Esophagus muscularis mucosa (tissue), 4 donors: ENCODE data around the gene SKA3. TPM values are rescaled to one million over a fixed set of nuclear protein-coding genes. Genes with fewer than 3 reads are reported as not detected.

Experiments used
- DNase-seq: peaks from one replicate; pipeline ENCODE4 v3.0.0-alpha.2; 2017; ENCODE audit errors: extremely low spot score
- H3K27ac ChIP-seq, 4 donors: fragments of 200-600 bp; sonication (generic); replicated peaks in 1 of 4; 1 replicate in 3 of 4; 2 replicates in 1 of 4; pipeline ENCODE4 v1.5.1; 2016 to 2019; ENCODE audit warnings: mild to moderate bottlenecking in 1 of 4
- H3K27me3 ChIP-seq, 4 donors: fragments of 200-600 bp; sonication (generic); one replicate each; pipeline versions ENCODE4 v1.5.1 to v1.6.0; 2016 to 2019
- H3K36me3 ChIP-seq, 4 donors: fragments of 200-600 bp; sonication (generic); one replicate each; pipeline ENCODE4 v1.5.1; 2016 to 2019
- H3K4me1 ChIP-seq, 4 donors: fragments of 200-600 bp; sonication (generic); one replicate each; pipeline ENCODE4 v1.5.1; 2016 to 2019
- H3K4me3 ChIP-seq, 4 donors: fragments of 200-600 bp; sonication (generic); 1 replicate in 2 of 4; 2 replicates in 2 of 4; pipeline ENCODE4 v1.5.1; 2016 to 2019; ENCODE audit warnings: mild to moderate bottlenecking in 4 of 4, moderate library complexity in 1 of 4
- H3K9me3 ChIP-seq, 4 donors: fragments of 200-600 bp; sonication (generic); 1 replicate in 3 of 4; 2 replicates in 1 of 4; pipeline ENCODE4 v1.5.1; 2016 to 2019
- CTCF ChIP-seq, 3 experiments: fragments of 200-600 bp in 2 of 3; fragments of 450-650 bp in 1 of 3; sonication (generic) in 2 of 3; IDR thresholded peaks; one replicate each; pipeline ENCODE4 v1.5.1; 2017 to 2019; ENCODE audit warnings: antibody characterized with exemption in 3 of 3, mild to moderate bottlenecking in 2 of 3, moderate library complexity in 1 of 3
- EP300 ChIP-seq: sonication (generic); formaldehyde crosslinking; IDR thresholded peaks from one replicate; pipeline ENCODE4 v1.6.1; 2017; ENCODE audit warnings: antibody characterized with exemption
- POLR2A ChIP-seq: fragments of 450-650 bp; IDR thresholded peaks from one replicate; pipeline ENCODE4 v1.6.1; 2017; ENCODE audit warnings: antibody characterized with exemption, moderate library complexity, mild to moderate bottlenecking, low read depth
- POLR2AphosphoS5 ChIP-seq, 2 donors: sonication (generic); formaldehyde crosslinking; IDR thresholded peaks; one replicate each; pipeline ENCODE4 v1.6.1; 2017; ENCODE audit warnings: antibody characterized with exemption in 2 of 2
- WGBS: methylation state at CpG from one replicate; pipeline ENCODE4 v1.1.5; 2018; 5-methylcytosine and 5-hydroxymethylcytosine counted together
- intact Hi-C: fragments of 100-400 bp; cut with DNase I; formaldehyde crosslinking; loops from one replicate; pipeline ENCODE4 v1.15.1; 2023
- total RNA-seq, 4 donors: library from RNA; depleted of rRNA; stranded (reverse); fragments of >200 nt; gene quantifications; one replicate each; pipeline versions ENCODE4 v1.1.0 to v1.2.1, GENCODE V29; 2016

Gene SKA3
- total RNA-seq, 4 donors from 2014 or later, result 0.23 to 0.83 (median 0.66) TPM; not detected in 1

GRCh38 chr13:21115231-21115630 is 61.1 kb downstream of the SKA3 start:
- TF ChIP-seq POLR2A, result no peak
- TF ChIP-seq POLR2AphosphoS5 (IDR thresholded peaks at IDR 0.05), result no peak
- TF ChIP-seq EP300, result no peak
- H3K4me3 ChIP-seq, result no peak overlapping the region

GRCh38 chr13:21111546-21111945 is 64.8 kb downstream of the SKA3 start:
- Histone ChIP-seq H3K4me3 (no peak overlapping the region), H3K27me3 (no peaks in the 10 kb centered on the region), H3K9me3 (no peaks in the 10 kb centered on the region), H3K27ac (no peak overlapping the region), H3K36me3 (no peaks in the 10 kb centered on the region), H3K4me1 (no peaks in the 10 kb centered on the region)
- WGBS, result 83% methylated on average over 8 of the region's 8 CpGs
- TF ChIP-seq CTCF (IDR thresholded peaks at IDR 0.05) (no peak), EP300 (no peak), POLR2A (no peak), POLR2AphosphoS5 (IDR thresholded peaks at IDR 0.05) (no peak)
- intact Hi-C loops, result loop anchor here (5.0 kb wide), 1 partner anchor 366 kb away; no protein-coding TSS in a partner anchor
- no peak for DNase-seq

More at GRCh38 chr13:21115231-21115630, 61.1 kb downstream of the SKA3 start:
- no peaks in the 10 kb centered on the region for H3K4me1 ChIP-seq
- no peaks in the 10 kb centered on the region for H3K9me3 ChIP-seq
- intact Hi-C loops, result no loop called here
- H3K27ac ChIP-seq, result no peak overlapping the region
- no peaks in the 10 kb centered on the region for H3K27me3 ChIP-seq
- WGBS, result 65% methylated on average over 3 of the region's 3 CpGs
- no peaks in the 10 kb centered on the region for H3K36me3 ChIP-seq
- DNase-seq, result no peak

- Histone ChIP-seq H3K4me3 (no peak overlapping the region), H3K27ac (no peak overlapping the region), H3K36me3 (no peaks in the 10 kb centered on the region), H3K4me1 (no peaks in the 10 kb centered on the region), H3K27me3 (no peaks in the 10 kb centered on the region), H3K9me3 (no peaks in the 10 kb centered on the region)
- TF ChIP-seq POLR2AphosphoS5 (IDR thresholded peaks at IDR 0.05) (no peak), POLR2A (no peak), CTCF (IDR thresholded peaks at IDR 0.05) (no peak), EP300 (no peak)
- DNase-seq, result no peak
- intact Hi-C loops, result no loop called here
- WGBS, result 94% methylated on average over 7 of the region's 7 CpGs
Measured at GRCh38 chr13:21109168-21109567, 67.2 kb downstream of the SKA3 start.

GRCh38 chr13:21106089-21106488 is 70.3 kb downstream of the SKA3 start:
- H3K4me1 ChIP-seq, result no peaks in the 10 kb centered on the region
- no peaks in the 10 kb centered on the region for H3K27me3 ChIP-seq
- WGBS, result 57% methylated on average over 4 of the region's 4 CpGs
- no peaks in the 10 kb centered on the region for H3K36me3 ChIP-seq
- no peak overlapping the region for H3K4me3 ChIP-seq
- TF ChIP-seq POLR2A (no peak), POLR2AphosphoS5 (IDR thresholded peaks at IDR 0.05) (no peak), CTCF (IDR thresholded peaks at IDR 0.05) (no peak), EP300 (no peak)
- no peak overlapping the region for H3K27ac ChIP-seq
- H3K9me3 ChIP-seq, result no peaks in the 10 kb centered on the region
- intact Hi-C loops, result no loop called here
- no peak for DNase-seq

- TF ChIP-seq CTCF (IDR thresholded peaks at IDR 0.05) (no peak), POLR2AphosphoS5 (IDR thresholded peaks at IDR 0.05) (no peak), EP300 (no peak), POLR2A (no peak)
- H3K27ac ChIP-seq, result no peak overlapping the region
- no peak overlapping the region for H3K4me3 ChIP-seq
- no peaks in the 10 kb centered on the region for H3K36me3 ChIP-seq
- no peak for DNase-seq
- WGBS, result 92% methylated on average over 37 of the region's 37 CpGs
- no peaks in the 10 kb centered on the region for H3K27me3 ChIP-seq
- intact Hi-C loops, result no loop called here
- no peaks in the 10 kb centered on the region for H3K9me3 ChIP-seq
- no peaks in the 10 kb centered on the region for H3K4me1 ChIP-seq
Measured at GRCh38 chr13:21104199-21105019, 71.9 kb downstream of the SKA3 start.
